Stimulated activated memory B cell treated with anti-CD40 and anti-IgM and Interleukin-4, amounts not matched to agents 10 μg/mL and 1 μg/mL and 100 μg/mL, for 72 hours (primary cell): ENCODE results near the gene PEX26.
"Not testable (repeated sequence)": the region's sequence is repeated elsewhere in the genome, so short reads cannot be mapped to it uniquely, and the experiment has no call there.

ENCODE experiments used
- ATAC-seq: fragments of 150-1000 bp; cut with Tn5 transposase; 2 replicates; pipeline ENCODE4 v1.10.0; 2021
- H3K27ac Mint-ChIP-seq: one replicate; pipeline ENCODE4 v1.8.0; 2022; ENCODE audit warnings: mild to moderate bottlenecking, mixed read lengths
- H3K27me3 Mint-ChIP-seq: one replicate; pipeline ENCODE4 v1.8.0; 2022; ENCODE audit warnings: mixed read lengths
- H3K36me3 Mint-ChIP-seq: one replicate; pipeline ENCODE4 v1.8.0; 2022; ENCODE audit warnings: mixed read lengths
- H3K4me1 Mint-ChIP-seq: one replicate; pipeline ENCODE4 v1.8.0; 2022; ENCODE audit warnings: mixed read lengths
- H3K4me3 Mint-ChIP-seq: one replicate; pipeline ENCODE4 v1.8.0; 2022; ENCODE audit warnings: mild to moderate bottlenecking, moderate library complexity, mixed read lengths
- H3K9me3 Mint-ChIP-seq: one replicate; pipeline ENCODE4 v1.8.0; 2022; ENCODE audit warnings: mixed read lengths

The PEX26 gene

DNA sequence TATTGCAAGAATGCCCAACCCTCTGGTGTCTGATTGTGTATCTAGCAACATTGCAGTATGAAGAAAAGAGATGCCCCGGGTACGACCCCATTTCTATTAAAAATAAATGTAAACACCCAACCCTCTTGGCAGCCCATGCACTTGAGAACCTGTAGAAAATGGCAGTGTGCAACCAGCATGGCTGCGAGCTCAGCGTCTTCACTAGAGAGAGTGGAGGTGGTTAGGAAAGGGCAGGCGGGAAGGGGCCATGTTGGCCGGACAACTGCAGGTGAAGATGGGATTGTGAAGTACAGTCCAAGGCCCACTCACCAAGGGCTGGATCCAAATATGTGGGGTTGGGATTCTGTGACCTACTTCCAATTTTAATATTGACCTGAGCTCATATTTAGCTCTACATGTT, 15.9 kb downstream of the PEX26 start:
- H3K4me1 Mint-ChIP-seq, result peaks cover 31% of the 10 kb centered on the region
- H3K27ac Mint-ChIP-seq, result no peak overlapping the region
- ATAC-seq, result no peak
- H3K9me3 Mint-ChIP-seq, result peaks cover 3% of the 10 kb centered on the region
- H3K27me3 Mint-ChIP-seq, result no peaks in the 10 kb centered on the region
- H3K36me3 Mint-ChIP-seq, result peaks cover 43% of the 10 kb centered on the region
- H3K4me3 Mint-ChIP-seq, result no peak overlapping the region

GRCh38 chr22:18095101-18095805, 17.5 kb downstream of the PEX26 start:
- Mint-ChIP-seq H3K4me3 (peak overlapping the region; percentile 15), H3K27ac (peak overlapping the region; percentile 76), H3K27me3 (no peaks in the 10 kb centered on the region), H3K4me1 (peaks cover 23% of the 10 kb centered on the region), H3K36me3 (peaks cover 45% of the 10 kb centered on the region), H3K9me3 (peaks cover 3% of the 10 kb centered on the region)
- no peak for ATAC-seq

GRCh38 chr22:18096823-18097222, 19.0 kb downstream of the PEX26 start:
- Mint-ChIP-seq H3K4me3 (no peak overlapping the region), H3K9me3 (peaks cover 3% of the 10 kb centered on the region)

GRCh38 chr22:18100781-18101180, 23.0 kb downstream of the PEX26 start:
- Mint-ChIP-seq H3K4me3 (no peak overlapping the region), H3K9me3 (peaks cover 3% of the 10 kb centered on the region), H3K36me3 (peaks cover 66% of the 10 kb centered on the region), H3K4me1 (peaks cover 32% of the 10 kb centered on the region), H3K27me3 (no peaks in the 10 kb centered on the region), H3K27ac (no peak overlapping the region)
- no peak for ATAC-seq

More at GRCh38 chr22:18096823-18097222, 19.0 kb downstream of the PEX26 start:
- H3K27me3 Mint-ChIP-seq, result no peaks in the 10 kb centered on the region
- peaks cover 20% of the 10 kb centered on the region for H3K4me1 Mint-ChIP-seq
- ATAC-seq, result peak; percentile 47
- H3K36me3 Mint-ChIP-seq, result peaks cover 57% of the 10 kb centered on the region
- no peak overlapping the region for H3K27ac Mint-ChIP-seq

DNA sequence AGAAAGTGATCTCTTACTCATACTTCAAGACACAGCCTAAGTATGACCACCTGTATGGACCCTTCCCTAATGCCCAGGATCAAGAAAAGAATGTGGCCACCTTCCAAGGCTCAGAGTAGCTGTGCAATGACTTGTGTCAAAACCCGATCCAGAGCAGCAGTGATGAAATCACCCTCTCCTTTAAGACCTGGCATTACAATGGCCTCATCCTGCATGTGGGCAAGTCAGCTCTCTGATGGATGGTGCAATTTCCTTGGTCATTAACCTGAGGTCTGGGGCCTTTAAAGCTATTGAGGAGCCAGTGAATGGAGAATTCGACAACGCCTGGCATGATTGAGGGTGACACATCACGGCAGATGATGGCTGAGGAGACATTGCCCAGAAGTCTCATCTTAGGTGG, 23.7 kb downstream of the PEX26 start:
- H3K27me3 Mint-ChIP-seq, result no peaks in the 10 kb centered on the region
- H3K36me3 Mint-ChIP-seq, result peaks cover 64% of the 10 kb centered on the region
- H3K9me3 Mint-ChIP-seq, result peaks cover 6% of the 10 kb centered on the region
- ATAC-seq, result no peak
- H3K4me3 Mint-ChIP-seq, result no peak overlapping the region
- no peak overlapping the region for H3K27ac Mint-ChIP-seq
- peaks cover 31% of the 10 kb centered on the region for H3K4me1 Mint-ChIP-seq

GRCh38 chr22:18103527-18104269, 25.9 kb downstream of the PEX26 start:
- Mint-ChIP-seq H3K4me1 (peaks cover 35% of the 10 kb centered on the region), H3K27ac (peak overlapping the region; percentile 82), H3K9me3 (peaks cover 6% of the 10 kb centered on the region), H3K36me3 (peaks cover 62% of the 10 kb centered on the region), H3K27me3 (peaks cover under 1% of the 10 kb centered on the region), H3K4me3 (peak overlapping the region; percentile 10)
- ATAC-seq, result peak; percentile 94

- H3K36me3 Mint-ChIP-seq, result peaks cover 55% of the 10 kb centered on the region
- peaks cover 9% of the 10 kb centered on the region for H3K27me3 Mint-ChIP-seq
- H3K4me1 Mint-ChIP-seq, result peaks cover 38% of the 10 kb centered on the region
- H3K9me3 Mint-ChIP-seq, result peaks cover 6% of the 10 kb centered on the region
- no peak overlapping the region for H3K4me3 Mint-ChIP-seq
- peak overlapping the region; percentile 82 for H3K27ac Mint-ChIP-seq
- no peak for ATAC-seq
Observed at GRCh38 chr22:18104566-18104965, 26.8 kb downstream of the PEX26 start.

DNA sequence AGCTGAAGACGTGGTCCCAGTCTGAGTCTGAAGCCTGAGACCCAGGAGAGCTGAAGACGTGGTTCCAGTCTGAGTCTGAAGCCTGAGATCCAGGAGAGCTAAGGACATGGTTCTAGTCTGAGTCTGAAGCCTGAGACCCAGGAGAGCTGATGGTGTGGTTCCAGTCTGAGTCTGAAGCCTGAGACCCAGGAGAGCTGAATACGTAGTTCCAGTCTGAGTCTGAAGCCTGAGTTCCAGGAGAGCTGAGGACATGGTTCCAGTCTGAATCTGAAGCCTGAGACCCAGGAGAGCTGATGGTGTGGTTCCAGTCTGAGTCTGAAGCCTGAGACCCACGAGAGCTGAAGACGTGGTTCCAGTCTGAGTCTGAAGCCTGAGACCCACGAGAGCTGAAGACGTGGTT, 28.2 kb downstream of the PEX26 start:
- H3K4me1 Mint-ChIP-seq, result peaks cover 52% of the 10 kb centered on the region
- H3K27me3 Mint-ChIP-seq, result peaks cover 23% of the 10 kb centered on the region
- H3K27ac Mint-ChIP-seq, result peak overlapping the region; percentile 82
- not testable (repeated sequence) for ATAC-seq, H3K9me3 Mint-ChIP-seq, H3K4me3 Mint-ChIP-seq
- peaks cover 41% of the 10 kb centered on the region for H3K36me3 Mint-ChIP-seq

- not testable (repeated sequence) for H3K9me3 Mint-ChIP-seq, H3K4me3 Mint-ChIP-seq
- H3K27me3 Mint-ChIP-seq, result peaks cover 30% of the 10 kb centered on the region
- peak; percentile 65 for ATAC-seq
- H3K4me1 Mint-ChIP-seq, result peaks cover 58% of the 10 kb centered on the region
- H3K27ac Mint-ChIP-seq, result peak overlapping the region; percentile 82
- peaks cover 34% of the 10 kb centered on the region for H3K36me3 Mint-ChIP-seq
Observed at GRCh38 chr22:18106550-18107341, 29.0 kb downstream of the PEX26 start.

GRCh38 chr22:18108187-18108586, 30.4 kb downstream of the PEX26 start:
- Mint-ChIP-seq H3K9me3 (peaks cover 6% of the 10 kb centered on the region), H3K4me1 (peaks cover 53% of the 10 kb centered on the region), H3K27ac (no peak overlapping the region), H3K36me3 (peaks cover 22% of the 10 kb centered on the region), H3K27me3 (peaks cover 30% of the 10 kb centered on the region), H3K4me3 (no peak overlapping the region)
- no peak for ATAC-seq

DNA sequence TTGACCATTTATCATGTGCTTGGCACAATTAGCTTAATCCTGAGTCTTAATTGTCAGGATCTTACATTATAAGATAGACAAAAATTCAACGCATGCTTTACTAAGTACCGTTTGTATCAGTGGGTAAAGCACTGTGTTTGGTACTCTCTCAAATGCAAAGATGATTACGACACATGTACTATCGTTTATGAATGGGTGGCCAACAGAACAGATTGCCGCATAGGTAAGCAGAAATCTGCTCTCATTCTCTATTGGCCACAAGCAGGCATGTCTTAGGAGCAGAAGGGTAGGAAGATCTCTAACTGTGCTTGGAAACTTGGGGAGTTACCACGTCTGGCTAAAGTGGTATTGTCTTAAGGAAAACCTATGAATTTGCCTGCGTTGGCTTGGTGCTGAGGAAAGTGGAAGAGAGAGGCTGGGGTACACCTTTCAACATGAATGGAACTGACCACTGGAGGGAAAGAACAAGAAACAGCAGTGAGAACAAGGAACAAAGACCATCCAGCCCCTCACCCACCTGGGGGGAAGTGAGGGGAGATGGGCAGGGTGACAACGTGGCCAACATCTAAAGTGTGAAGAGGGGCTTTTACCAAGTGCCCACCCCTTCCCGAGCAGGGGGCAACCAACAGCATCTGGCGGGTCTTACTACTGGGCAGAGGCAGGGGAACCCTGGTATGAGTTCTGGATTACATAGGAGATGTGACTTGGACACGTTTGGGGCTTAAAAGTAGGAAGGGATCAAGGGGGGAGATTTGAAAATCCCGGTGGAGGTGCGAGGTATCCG, 31.8 kb downstream of the PEX26 start:
- ATAC-seq, result no peak
- Mint-ChIP-seq H3K36me3 (peaks cover 17% of the 10 kb centered on the region), H3K4me3 (peak overlapping the region; percentile 78), H3K27me3 (peaks cover 30% of the 10 kb centered on the region), H3K4me1 (peaks cover 52% of the 10 kb centered on the region), H3K27ac (peak overlapping the region; percentile 36), H3K9me3 (peaks cover 6% of the 10 kb centered on the region)

- peaks cover 6% of the 10 kb centered on the region for H3K9me3 Mint-ChIP-seq
- H3K4me3 Mint-ChIP-seq, result peak within 1 kb of the TSS; percentile 78
- peak within 1 kb of the TSS; percentile 36 for H3K27ac Mint-ChIP-seq
- H3K27me3 Mint-ChIP-seq, result peaks cover 30% of the 10 kb centered on the region
- peaks cover 47% of the 10 kb centered on the region for H3K4me1 Mint-ChIP-seq
- peak; percentile 66 for ATAC-seq
- H3K36me3 Mint-ChIP-seq, result peaks cover 11% of the 10 kb centered on the region
Observed at GRCh38 chr22:18110194-18110953, 32.6 kb downstream of the PEX26 start, which contains the start of gene TUBA8. Gene TUBA8 (plus strand): TSS chr22:18110809. CDS start chr22:18110866, 57 bp downstream.

GRCh38 chr22:18110954-18111758, 33.4 kb downstream of the PEX26 start:
- Mint-ChIP-seq H3K27ac (peak overlapping the region; percentile 36), H3K4me3 (peak overlapping the region; percentile 43), H3K36me3 (peaks cover 5% of the 10 kb centered on the region), H3K4me1 (peaks cover 41% of the 10 kb centered on the region), H3K27me3 (peaks cover 30% of the 10 kb centered on the region), H3K9me3 (peaks cover 3% of the 10 kb centered on the region)
- no peak for ATAC-seq
